GM12865 (cell line): Measurements from ENCODE around the gene SCTR.

Experiments used
- DNase-seq: peaks from one replicate; pipeline ENCODE4 v3.0.0; 2010; ENCODE audit warnings: low read depth
- H3K4me3 ChIP-seq: 2 replicates; pipeline ENCODE4 v1.5.1; 2011; ENCODE audit warnings: mild to moderate bottlenecking, low read depth, low read length, control low read depth
- TF ChIP-seq, protein P1 (sequence below): IDR thresholded peaks from 2 replicates; pipeline ENCODE4 v1.5.1; 2011; ENCODE audit warnings: low read length, control low read depth, low read depth, inconsistent platforms; ENCODE audit not compliant: insufficient read depth; ENCODE audit errors: missing control alignments

The SCTR gene

DNA sequence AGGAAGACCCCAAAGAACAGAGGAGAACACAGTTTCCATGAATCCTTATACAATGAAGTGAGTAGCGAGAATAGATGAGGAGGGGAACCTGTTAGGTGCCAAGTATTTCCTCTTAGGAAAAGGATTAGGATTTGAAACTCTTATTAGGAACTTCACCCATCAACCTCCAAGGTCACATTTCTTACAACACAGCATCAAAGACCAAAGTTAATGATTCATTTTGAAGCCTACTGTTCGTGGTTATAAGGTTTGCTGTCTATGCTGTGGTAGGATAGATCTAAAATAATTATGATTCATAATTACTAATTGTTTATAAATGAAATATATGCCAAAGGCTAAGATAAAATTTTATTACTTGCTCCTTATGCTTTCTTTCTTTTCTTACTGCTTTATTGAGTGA is 26.1 kb upstream of the SCTR start:
- TF ChIP-seq, protein P1, sequence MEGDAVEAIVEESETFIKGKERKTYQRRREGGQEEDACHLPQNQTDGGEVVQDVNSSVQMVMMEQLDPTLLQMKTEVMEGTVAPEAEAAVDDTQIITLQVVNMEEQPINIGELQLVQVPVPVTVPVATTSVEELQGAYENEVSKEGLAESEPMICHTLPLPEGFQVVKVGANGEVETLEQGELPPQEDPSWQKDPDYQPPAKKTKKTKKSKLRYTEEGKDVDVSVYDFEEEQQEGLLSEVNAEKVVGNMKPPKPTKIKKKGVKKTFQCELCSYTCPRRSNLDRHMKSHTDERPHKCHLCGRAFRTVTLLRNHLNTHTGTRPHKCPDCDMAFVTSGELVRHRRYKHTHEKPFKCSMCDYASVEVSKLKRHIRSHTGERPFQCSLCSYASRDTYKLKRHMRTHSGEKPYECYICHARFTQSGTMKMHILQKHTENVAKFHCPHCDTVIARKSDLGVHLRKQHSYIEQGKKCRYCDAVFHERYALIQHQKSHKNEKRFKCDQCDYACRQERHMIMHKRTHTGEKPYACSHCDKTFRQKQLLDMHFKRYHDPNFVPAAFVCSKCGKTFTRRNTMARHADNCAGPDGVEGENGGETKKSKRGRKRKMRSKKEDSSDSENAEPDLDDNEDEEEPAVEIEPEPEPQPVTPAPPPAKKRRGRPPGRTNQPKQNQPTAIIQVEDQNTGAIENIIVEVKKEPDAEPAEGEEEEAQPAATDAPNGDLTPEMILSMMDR = no peak
- DNase-seq = no peak
- no peak overlapping the region for H3K4me3 ChIP-seq

DNA sequence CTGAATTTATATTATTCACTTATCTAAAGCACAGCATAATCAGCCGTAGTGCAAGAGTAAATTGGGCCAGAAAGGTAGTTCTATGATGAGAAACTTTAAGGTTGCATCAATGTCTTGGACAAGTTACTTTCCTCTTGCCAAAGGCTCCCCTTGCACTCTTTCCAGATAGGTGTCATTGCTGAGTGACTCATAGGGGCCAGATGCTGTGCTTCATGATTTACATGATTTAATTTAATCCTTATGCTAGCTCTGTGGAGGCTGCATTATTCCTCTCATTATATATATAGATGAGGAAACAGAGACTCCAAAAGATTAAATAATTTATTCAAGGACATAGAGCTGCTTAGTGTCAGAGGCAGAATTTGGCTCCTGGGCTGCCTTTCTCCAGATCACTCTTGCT is 25.0 kb upstream of the SCTR start:
- no peak overlapping the region for H3K4me3 ChIP-seq
- DNase-seq = no peak
- TF ChIP-seq, protein P1 = no peak

DNA sequence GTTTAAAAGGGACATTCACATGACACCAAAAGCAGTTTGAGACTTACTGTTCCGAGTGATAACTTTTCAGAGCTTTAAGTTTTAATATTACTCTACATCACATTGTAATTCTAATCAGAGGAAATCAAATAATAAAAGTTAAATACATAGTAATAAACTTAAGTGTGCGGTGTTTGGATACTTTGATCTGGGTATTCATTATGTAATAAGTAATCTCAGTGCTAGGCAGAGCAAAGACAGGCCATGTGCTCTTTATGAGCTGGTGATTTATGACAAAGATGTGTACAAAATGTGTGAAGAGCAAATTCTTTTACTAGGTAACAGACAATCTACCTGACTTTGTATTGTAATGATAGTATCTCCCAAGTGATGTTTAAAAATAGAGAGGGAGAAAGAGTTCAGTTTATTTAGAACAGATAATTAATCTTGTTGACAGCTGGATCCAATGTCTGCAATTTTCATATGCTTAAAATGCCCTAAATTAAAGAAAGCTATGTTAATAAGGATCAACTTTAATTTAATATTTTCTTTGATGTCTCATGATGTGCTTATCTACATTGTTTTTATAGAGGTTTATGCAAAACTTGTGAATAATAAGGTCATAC is 24.3 kb upstream of the SCTR start:
- no peak overlapping the region for H3K4me3 ChIP-seq
- TF ChIP-seq, protein P1 = no peak
- DNase-seq = no peak

DNA sequence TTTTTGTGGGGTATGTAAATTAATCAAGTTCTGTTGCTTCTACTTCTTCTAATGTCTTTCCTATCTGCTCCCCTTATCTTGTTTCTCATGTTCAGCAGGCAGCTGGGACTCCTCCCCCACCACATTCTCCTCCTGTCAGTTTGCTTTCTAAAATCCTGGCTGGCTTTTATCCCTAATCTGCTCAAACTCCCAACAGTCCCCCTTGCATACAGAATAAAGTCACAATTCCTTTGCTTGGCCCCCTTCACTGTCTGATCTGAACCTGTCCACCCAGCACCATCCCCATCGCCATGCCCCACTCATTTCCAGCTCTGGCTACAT is 22.1 kb upstream of the SCTR start:
- TF ChIP-seq, protein P1 = no peak
- no peak for DNase-seq
- no peak overlapping the region for H3K4me3 ChIP-seq

DNA sequence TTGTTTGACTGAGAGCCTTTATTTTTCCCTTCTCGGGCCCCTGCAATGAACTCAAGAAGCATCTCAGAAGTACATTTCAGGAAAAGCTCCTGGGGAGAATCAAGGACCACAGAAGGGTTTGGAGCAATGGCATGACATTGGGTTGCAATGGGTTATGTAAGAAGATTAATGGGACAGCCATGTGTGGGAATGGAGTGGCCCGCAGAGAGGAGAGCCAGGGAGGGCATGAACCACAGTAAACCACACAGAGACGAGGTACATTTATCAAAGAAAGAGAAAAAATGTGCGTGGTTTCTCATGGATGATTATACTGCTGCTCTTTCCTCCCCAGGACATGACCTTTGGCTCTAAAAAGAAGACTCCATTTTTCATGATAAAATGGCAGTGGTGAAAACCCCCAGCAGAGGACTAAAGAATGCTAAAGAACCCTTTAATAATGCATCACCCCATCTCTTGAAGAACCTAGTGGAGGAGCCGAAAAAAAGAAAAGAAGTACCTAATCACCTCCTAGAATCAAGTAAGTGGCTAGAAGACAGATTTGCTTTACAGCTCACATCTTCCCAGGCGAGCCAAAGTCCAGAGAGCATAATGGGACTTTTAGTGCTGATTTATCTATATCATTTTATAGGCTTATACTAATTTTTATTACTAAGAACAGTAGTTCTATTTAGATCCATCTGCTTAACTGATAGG is 21.6 kb upstream of the SCTR start:
- no peak overlapping the region for H3K4me3 ChIP-seq
- TF ChIP-seq, protein P1 = no peak
- no peak for DNase-seq

DNA sequence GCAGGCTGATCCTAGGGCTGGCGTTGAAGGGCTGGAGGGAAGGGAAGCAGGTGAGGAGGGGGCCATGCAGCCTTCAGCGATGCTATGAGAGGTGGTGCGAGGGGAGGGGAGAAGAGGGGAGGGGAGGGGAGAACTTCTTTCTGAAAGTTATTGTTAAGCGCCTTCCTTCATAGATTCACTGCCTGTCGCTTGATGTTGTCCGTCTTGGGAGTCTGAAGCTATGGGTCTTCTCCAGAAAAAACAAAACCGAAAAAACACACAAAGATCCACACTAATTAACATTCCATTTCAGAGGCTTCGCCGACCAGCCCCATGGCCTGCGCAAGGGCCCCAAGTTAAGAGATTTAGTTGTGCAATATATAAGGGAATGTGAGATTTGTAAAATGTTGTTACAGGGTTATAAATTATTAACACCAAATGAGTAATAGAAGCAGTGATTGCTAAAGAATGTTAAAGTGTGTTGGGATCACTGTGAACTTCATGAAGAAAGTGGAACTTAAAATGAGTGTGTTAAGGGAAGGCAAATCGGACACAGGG is 20.7 kb upstream of the SCTR start:
- TF ChIP-seq, protein P1 = no peak
- no peak overlapping the region for H3K4me3 ChIP-seq
- no peak for DNase-seq
